Caco-2 (cell line): ENCODE results near the gene PTPRG. TPM values are rescaled to one million over a fixed set of nuclear protein-coding genes. Genes with fewer than 3 reads are reported as not detected.

Experiments
- BruUV-seq: library from RNA; stranded (reverse); fragments of 400-500 nt; replicated peaks from 2 replicates; lab custom pipeline; 2021; lab: Mats Ljungman, UMichigan
- CTCF ChIA-PET: fragments of 300-600 bp; sonication (Branson Sonifier 250); formaldehyde crosslinking; loops from one replicate; lab custom pipeline; 2022; ENCODE audit warnings: antibody characterized with exemption; lab: Charles Lee
- POLR2A ChIA-PET: fragments of 300-600 bp; sonication (Branson Sonifier 250); formaldehyde crosslinking; loops from one replicate; lab custom pipeline; 2022; ENCODE audit warnings: antibody characterized with exemption; lab: Charles Lee
- DNase-seq, 2 experiments: peaks; one replicate each; pipeline versions ENCODE4 v3.0.0 to v3.0.0-alpha.2; 2020 to 2022
- H3K27me3 ChIP-seq: replicated peaks from 2 replicates; pipeline ENCODE4 v1.6.0; 2011; ENCODE audit warnings: low read length; ENCODE audit not compliant: control insufficient read depth, insufficient read depth
- H3K36me3 ChIP-seq: 2 replicates; pipeline ENCODE4 v1.5.1; 2011; ENCODE audit warnings: low read length; ENCODE audit not compliant: control insufficient read depth, insufficient read depth
- H3K4me1 ChIP-seq: fragments of 250-450 bp; sonication (Bioruptor Pico); 2 replicates; pipeline ENCODE4 v1.5.1; 2020; ENCODE audit warnings: mild to moderate bottlenecking
- H3K4me3 ChIP-seq: 2 replicates; pipeline ENCODE4 v1.5.1; 2011; ENCODE audit warnings: low read depth, mild to moderate bottlenecking, control low read depth, low read length
- H3K9me3 ChIP-seq: fragments of 250-450 bp; sonication (Bioruptor Pico); 2 replicates; pipeline ENCODE4 v1.5.1; 2020; ENCODE audit warnings: mild to moderate bottlenecking, moderate library complexity
- H3K27ac Mint-ChIP-seq: one replicate; pipeline ENCODE4 v1.8.0; 2022; ENCODE audit warnings: mixed read lengths; ENCODE audit not compliant: unreplicated experiment
- H3K27me3 Mint-ChIP-seq: one replicate; pipeline ENCODE4 v1.8.0; 2022; ENCODE audit warnings: mixed read lengths; ENCODE audit not compliant: insufficient read depth, unreplicated experiment
- H3K36me3 Mint-ChIP-seq: one replicate; pipeline ENCODE4 v1.8.0; 2022; ENCODE audit warnings: mild to moderate bottlenecking, mixed read lengths; ENCODE audit not compliant: insufficient read depth, unreplicated experiment
- H3K4me1 Mint-ChIP-seq: one replicate; pipeline ENCODE4 v1.8.0; 2022; ENCODE audit warnings: low read depth, mixed read lengths; ENCODE audit not compliant: unreplicated experiment
- H3K4me3 Mint-ChIP-seq: one replicate; pipeline ENCODE4 v1.8.0; 2022; ENCODE audit warnings: mild to moderate bottlenecking, moderate library complexity, mixed read lengths; ENCODE audit not compliant: unreplicated experiment
- H3K9me3 Mint-ChIP-seq: one replicate; pipeline ENCODE4 v1.8.0; 2022; ENCODE audit warnings: mixed read lengths; ENCODE audit not compliant: unreplicated experiment
- intact Hi-C: fragments of 100-400 bp; cut with micrococcal nuclease; formaldehyde crosslinking; loops from one replicate; pipeline ENCODE4 v1.10.0; 2022; ENCODE audit not compliant: unreplicated experiment
- total RNA-seq: library from RNA; stranded (reverse); gene quantifications from 2 replicates; pipeline ENCODE4 v1.2.3, GENCODE V29; 2022
- TF ChIP-seq, protein P1 (sequence below), 2 experiments: fragments of 200-600 bp in 1 of 2; IDR thresholded peaks; 1 replicate in 1 of 2; 2 replicates in 1 of 2; pipeline versions ENCODE4 v1.5.1 to v1.8.0; 2011 to 2022; ENCODE audit warnings: antibody characterized with exemption in 1 of 2, control low read depth in 1 of 2, inconsistent platforms in 1 of 2, low read depth in 1 of 2, low read length in 1 of 2, mild to moderate bottlenecking in 1 of 2, moderate library complexity in 1 of 2; ENCODE audit not compliant: insufficient read depth in 1 of 2, severe bottlenecking in 1 of 2, unreplicated experiment in 1 of 2

Gene PTPRG
- total RNA-seq, 1 experiment from 2014 or later = 46.4 TPM

DNA sequence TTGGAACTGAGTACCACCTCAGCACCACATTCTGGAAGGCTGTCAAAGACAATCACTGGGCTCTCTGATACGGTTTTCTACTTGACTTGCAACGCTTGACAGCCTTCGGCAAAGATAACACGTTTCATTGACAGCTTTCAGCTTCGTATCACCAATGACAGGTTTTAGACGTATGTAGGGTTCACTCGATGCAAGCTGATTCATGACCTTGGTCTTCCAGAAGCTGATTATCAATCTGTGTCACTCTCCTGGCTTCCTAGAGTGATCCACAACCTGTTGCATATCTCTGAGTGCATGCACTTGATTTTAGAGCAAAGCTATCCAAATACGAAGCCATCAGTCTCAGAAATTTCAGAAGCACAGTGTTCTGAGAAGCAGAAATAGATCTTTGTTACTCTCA, 430.3 kb downstream of the PTPRG start:
- no peaks in the 10 kb centered on the region for H3K4me1 ChIP-seq
- no peaks in the 10 kb centered on the region for H3K27me3 Mint-ChIP-seq
- H3K27me3 ChIP-seq = no peaks in the 10 kb centered on the region
- H3K9me3 ChIP-seq = no peaks in the 10 kb centered on the region
- intact Hi-C loops = no loop called here
- H3K4me3 ChIP-seq = no peak overlapping the region
- no peak overlapping the region for H3K27ac Mint-ChIP-seq
- H3K36me3 ChIP-seq = no peaks in the 10 kb centered on the region
- ChIA-PET CTCF (no interaction called here), POLR2A (no interaction called here)
- no TSS peak for BruUV-seq
- no peak for DNase-seq
- TF ChIP-seq, protein P1, sequence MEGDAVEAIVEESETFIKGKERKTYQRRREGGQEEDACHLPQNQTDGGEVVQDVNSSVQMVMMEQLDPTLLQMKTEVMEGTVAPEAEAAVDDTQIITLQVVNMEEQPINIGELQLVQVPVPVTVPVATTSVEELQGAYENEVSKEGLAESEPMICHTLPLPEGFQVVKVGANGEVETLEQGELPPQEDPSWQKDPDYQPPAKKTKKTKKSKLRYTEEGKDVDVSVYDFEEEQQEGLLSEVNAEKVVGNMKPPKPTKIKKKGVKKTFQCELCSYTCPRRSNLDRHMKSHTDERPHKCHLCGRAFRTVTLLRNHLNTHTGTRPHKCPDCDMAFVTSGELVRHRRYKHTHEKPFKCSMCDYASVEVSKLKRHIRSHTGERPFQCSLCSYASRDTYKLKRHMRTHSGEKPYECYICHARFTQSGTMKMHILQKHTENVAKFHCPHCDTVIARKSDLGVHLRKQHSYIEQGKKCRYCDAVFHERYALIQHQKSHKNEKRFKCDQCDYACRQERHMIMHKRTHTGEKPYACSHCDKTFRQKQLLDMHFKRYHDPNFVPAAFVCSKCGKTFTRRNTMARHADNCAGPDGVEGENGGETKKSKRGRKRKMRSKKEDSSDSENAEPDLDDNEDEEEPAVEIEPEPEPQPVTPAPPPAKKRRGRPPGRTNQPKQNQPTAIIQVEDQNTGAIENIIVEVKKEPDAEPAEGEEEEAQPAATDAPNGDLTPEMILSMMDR (IDR thresholded peaks at IDR 0.05; ENCODE audit: insufficient read depth in 1 of 2, low read depth in 1 of 2, low read length in 1 of 2, severe bottlenecking in 1 of 2, unreplicated experiment in 1 of 2) = no peak
- H3K4me1 Mint-ChIP-seq = peaks cover 8% of the 10 kb centered on the region
- no peaks in the 10 kb centered on the region for H3K9me3 Mint-ChIP-seq
- H3K4me3 Mint-ChIP-seq = no peak overlapping the region
- H3K36me3 Mint-ChIP-seq = peaks cover 6% of the 10 kb centered on the region

DNA sequence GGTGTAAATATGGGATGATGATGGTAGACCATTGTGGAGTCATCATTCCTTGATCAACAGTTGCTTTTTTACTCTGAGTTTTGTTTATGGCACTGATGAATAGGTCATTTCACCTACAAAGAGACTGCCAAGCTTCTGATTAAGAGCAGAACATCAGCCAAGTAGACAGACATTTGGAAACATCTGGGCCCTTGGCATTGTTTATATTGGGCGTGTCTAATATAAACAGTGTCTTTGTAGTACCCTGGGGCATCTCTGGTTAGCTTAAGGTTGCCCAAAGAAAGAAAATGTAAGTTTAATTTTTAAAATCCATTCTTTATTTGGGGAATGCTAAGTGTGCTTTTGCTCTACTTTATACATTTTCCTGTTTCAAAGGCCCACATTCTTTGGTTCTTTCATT, 435.0 kb downstream of the PTPRG start:
- intact Hi-C loops = no loop called here
- peaks cover 8% of the 10 kb centered on the region for H3K4me1 Mint-ChIP-seq
- H3K27ac Mint-ChIP-seq = no peak overlapping the region
- H3K36me3 Mint-ChIP-seq = peaks cover 9% of the 10 kb centered on the region
- ChIA-PET POLR2A (no interaction called here), CTCF (no interaction called here)
- H3K4me3 ChIP-seq = no peak overlapping the region
- H3K27me3 ChIP-seq = no peaks in the 10 kb centered on the region
- no TSS peak for BruUV-seq
- no peaks in the 10 kb centered on the region for H3K4me1 ChIP-seq
- no peaks in the 10 kb centered on the region for H3K9me3 ChIP-seq
- TF ChIP-seq, protein P1 (IDR thresholded peaks at IDR 0.05; ENCODE audit: insufficient read depth in 1 of 2, low read depth in 1 of 2, low read length in 1 of 2, severe bottlenecking in 1 of 2, unreplicated experiment in 1 of 2) = no peak
- no peaks in the 10 kb centered on the region for H3K9me3 Mint-ChIP-seq
- H3K36me3 ChIP-seq = no peaks in the 10 kb centered on the region
- no peaks in the 10 kb centered on the region for H3K27me3 Mint-ChIP-seq
- DNase-seq = no peak
- no peak overlapping the region for H3K4me3 Mint-ChIP-seq

DNA sequence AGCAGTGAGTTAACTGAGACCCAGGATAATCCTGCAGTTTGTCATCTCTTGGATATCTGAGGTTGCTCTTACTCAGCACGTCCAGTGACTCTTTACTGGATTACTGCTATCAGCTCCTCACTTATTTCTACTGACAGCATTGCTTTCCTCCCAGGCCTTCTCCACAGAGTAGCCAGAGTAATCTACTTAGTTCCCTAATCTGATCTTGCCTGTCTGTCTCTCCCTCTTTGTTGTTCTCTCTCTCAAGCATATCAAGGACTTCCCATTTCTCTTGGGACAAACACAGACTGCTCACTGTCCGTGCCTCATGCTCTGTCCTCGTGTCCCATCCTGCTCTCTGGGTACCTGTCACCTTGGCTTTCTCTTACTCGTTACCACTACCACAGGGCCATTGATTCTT, 435.7 kb downstream of the PTPRG start:
- Mint-ChIP-seq H3K4me3 (no peak overlapping the region), H3K36me3 (peaks cover 5% of the 10 kb centered on the region), H3K27ac (no peak overlapping the region), H3K27me3 (no peaks in the 10 kb centered on the region), H3K9me3 (no peaks in the 10 kb centered on the region), H3K4me1 (peaks cover 8% of the 10 kb centered on the region)
- DNase-seq = no peak
- ChIA-PET POLR2A (no interaction called here), CTCF (no interaction called here)
- Histone ChIP-seq H3K27me3 (no peaks in the 10 kb centered on the region), H3K36me3 (no peaks in the 10 kb centered on the region), H3K9me3 (no peaks in the 10 kb centered on the region), H3K4me3 (no peak overlapping the region), H3K4me1 (no peaks in the 10 kb centered on the region)
- TF ChIP-seq, protein P1 (IDR thresholded peaks at IDR 0.05; ENCODE audit: insufficient read depth in 1 of 2, low read depth in 1 of 2, low read length in 1 of 2, severe bottlenecking in 1 of 2, unreplicated experiment in 1 of 2) = no peak
- intact Hi-C loops = no loop called here
- no TSS peak for BruUV-seq
